Measurements from ENCODE around the gene FAM222A.
"Not testable (repeated sequence)": the region's sequence is repeated elsewhere in the genome, so short reads cannot be mapped to it uniquely, and the experiment has no call there.

FAM222A gene

GRCh38 chr12:109694629-109695028, 19.0 kb upstream of the FAM222A start:
- not testable (repeated sequence) for DNase-seq

- DNase-seq = no peak
Observed at GRCh38 chr12:109695416-109695815, 18.2 kb upstream of the FAM222A start.

DNA sequence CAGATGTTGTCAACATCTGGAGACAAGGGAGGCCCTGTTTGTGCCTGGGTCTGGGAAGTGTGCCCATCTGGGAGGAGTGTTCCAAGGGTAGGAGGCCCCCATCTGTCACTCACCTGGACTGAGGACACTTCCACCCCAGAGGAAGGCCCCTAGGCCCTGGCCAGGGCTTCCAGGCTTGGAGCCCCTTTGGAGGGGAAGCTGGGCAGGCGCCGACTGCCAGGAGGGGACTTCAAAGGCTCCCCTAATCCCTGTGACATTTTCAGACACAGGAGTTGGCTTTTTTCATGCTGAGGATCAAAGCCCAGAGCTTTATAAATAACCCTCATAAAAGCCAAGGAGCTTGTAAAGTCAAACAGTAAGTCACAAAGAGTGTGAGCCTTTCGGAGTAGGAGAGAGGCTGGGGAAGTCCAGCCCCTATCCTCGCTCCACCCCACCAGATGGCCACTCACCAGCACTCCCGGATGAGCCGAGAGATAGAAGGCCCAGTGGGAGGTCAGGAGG, 17.6 kb upstream of the FAM222A start:
- no peak for DNase-seq

DNA sequence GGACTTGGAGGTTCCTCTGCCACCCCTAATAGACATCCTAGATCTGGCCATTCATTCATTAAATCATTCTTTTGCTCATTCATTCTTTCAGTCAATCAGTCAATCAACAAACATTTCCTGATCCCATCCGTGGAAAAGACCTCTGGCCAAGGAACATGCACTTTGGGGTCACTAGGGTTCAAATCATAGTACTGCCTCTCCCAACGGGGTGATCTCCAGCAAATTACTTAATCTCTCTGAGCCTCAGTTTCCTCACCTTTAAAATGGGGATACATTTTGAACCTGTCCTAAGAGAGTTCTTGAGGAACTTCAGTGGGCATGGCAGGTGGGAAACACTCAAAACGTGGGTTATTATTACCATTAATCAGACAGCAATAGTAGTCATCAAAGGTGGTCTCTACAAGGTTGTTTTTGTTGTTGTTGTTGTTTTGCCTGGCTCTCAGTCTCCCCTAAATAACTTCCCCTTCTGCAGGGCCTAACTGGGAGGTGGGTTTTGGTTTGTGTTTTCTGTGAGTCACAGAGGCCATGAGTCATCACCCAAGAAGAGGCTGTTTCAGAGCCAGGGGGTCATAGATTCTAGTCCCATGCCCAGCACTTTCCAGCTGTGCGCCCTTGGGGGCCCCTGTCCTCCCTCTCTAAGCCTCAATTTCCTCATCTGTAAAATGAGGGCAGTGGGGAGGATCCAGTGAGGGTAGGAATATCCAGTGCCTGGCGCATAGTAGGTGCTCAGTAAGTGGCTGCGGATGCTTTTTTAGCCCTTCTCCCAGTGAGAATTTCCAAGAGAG, 16.9 kb upstream of the FAM222A start:
- DNase-seq = no peak

GRCh38 chr12:109697270-109697553, 16.4 kb upstream of the FAM222A start:
- no peak for DNase-seq

GRCh38 chr12:109697877-109698468, 15.7 kb upstream of the FAM222A start:
- no peak for DNase-seq

- DNase-seq = no peak
Observed at GRCh38 chr12:109698820-109699219, 14.8 kb upstream of the FAM222A start.

GRCh38 chr12:109701064-109701463, 12.6 kb upstream of the FAM222A start:
- no peak for DNase-seq

- no peak for DNase-seq
Observed at GRCh38 chr12:109702111-109702841, 11.3 kb upstream of the FAM222A start.

GRCh38 chr12:109703684-109704083, 9.9 kb upstream of the FAM222A start:
- DNase-seq = no peak

DNA sequence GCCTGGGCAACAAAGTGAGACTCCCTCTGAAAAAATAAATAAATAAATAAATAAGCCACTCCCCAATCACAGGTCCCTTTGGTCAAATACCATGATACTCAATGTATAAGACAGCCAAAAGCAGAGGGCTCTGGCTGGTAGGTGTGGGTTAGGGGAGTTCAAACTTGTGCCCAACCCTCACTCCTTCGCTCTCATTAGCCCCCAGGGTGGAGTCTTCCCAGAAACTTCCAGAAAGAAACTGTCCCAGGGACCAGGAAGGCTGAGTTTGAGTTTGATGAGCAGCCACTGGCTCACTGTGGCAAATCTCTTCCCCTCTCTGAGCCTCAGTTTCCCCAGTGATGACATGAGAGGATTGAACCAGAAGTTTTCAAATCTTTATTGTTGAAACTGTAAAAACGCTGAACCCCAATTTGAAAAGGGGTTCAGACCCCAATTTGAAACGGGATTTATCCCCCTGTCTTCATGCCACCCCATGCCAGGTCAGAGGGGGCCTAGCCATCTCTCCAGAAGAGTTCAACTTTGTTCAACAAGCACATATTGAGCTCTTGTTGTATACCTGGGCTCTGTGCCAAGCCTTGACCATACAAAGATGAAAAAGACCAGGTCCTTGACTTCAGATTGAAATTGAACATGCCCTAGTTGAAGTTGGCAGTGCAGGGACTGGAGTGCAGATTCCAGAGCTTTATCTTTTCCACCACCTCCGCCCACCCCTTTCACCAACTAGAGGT, 9.1 kb upstream of the FAM222A start:
- DNase-seq = no peak

- DNase-seq = no peak
Observed at GRCh38 chr12:109705291-109705690, 8.3 kb upstream of the FAM222A start.

DNA sequence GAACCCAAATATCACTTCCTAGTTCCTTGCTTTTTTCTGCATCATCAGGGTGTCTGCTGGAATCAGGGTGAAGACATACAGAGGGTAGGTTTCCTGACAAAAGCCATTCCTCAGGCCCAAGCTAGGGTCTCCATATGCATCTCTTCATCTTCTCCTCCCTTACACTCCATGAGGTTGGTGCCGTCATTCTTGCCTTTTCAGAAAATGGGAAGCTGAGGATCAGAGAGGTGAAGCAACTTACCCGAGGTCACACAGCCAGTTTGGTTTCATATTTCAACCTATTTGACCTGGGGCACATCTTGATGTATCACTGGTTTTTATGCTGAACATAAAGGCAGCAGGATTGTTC, 7.3 kb upstream of the FAM222A start:
- DNase-seq = no peak

- DNase-seq = peak; percentile 40
Observed at GRCh38 chr12:109706747-109707469, 6.7 kb upstream of the FAM222A start.

DNA sequence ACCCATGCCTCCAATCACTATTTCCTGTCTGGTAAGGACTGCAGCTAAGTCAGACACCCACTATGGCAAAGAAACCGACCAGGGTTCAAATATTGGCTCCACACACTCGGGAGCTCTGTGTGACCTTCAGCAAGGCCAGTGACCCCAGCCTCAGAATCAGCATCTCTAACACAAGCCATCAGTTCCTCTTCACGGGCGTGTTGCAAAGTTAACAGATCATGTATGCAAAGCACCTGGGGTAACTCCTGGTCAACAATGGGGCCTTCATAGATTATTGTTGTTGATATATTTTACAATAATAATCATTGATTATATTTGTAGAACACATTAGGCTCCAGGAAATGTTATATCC, 6.2 kb upstream of the FAM222A start:
- no peak for DNase-seq

GRCh38 chr12:109708939-109709338, 4.7 kb upstream of the FAM222A start:
- no peak for DNase-seq

DNA sequence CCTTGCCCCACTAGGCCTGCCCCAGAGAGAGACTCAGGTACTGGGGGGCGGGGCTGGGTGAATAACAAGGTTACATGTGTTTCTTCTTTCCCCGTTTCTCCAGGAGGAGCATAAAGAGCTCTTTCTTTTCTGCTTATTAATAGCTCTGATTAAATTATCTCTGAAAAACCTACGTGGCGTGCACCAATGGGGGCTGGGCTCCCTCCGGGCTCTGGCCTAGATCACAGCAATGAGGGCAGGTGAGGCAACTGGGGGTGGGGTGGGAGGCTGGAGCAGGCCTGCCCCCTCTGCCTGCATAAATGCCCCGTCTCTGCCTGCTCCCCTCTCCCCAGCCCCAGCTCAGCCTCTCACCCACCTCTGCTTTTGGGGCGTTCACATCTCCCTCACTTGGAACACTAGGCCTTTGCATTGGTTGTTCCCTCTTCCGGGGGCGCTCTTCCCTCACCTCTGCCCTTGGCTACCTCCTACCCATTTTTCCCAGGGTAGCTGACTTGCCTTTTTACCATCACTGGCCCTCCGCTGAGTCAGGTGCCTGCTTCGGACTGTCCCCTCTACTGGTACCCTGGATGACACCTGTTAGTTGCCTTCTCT, 4.1 kb upstream of the FAM222A start:
- DNase-seq = no peak

DNA sequence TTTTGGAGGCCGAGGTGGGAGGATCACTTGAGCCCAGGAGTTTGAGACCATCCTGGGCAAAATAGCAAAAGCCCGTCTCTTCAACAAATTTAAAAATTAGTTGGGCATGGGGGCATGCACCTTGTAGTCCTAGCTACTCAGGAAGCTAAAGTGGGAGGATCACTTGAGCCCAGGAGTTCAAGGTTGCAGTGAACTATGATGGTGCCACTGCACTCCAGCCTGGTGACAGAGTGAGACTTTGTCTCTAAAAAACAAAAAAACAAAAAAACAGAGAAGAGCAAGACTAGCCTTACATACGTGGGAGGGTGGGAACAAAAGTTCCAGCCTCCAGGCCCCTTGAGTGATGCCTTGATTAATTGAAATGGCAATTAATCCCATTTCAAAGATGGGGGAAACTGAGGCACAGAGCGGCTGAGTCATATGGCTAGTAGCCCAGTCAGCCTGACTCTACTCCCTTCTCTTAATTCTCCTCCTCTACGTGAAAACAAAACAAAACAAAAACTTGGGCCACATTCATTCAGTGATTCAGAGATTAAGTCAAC, 3.3 kb upstream of the FAM222A start:
- DNase-seq = no peak

GRCh38 chr12:109710747-109711595, 2.7 kb upstream of the FAM222A start:
- DNase-seq = no peak

- no peak for DNase-seq
Observed at GRCh38 chr12:109711596-109712461, 1.8 kb upstream of the FAM222A start.
